HG02870 (cell line): Measurements from ENCODE around the gene SETD1B.

ENCODE experiments used
- ATAC-seq: cut with Tn5 transposase; IDR thresholded peaks from one replicate; pipeline ENCODE4 v1.9.1; 2021; ENCODE audit warnings: mild to moderate bottlenecking, moderate library complexity; ENCODE audit not compliant: unreplicated experiment

Gene SETD1B

GRCh38 chr12:121794534-121795033 lies 9.2 kb upstream of the SETD1B start:
- no peak for ATAC-seq

- ATAC-seq: no peak
Measured at GRCh38 chr12:121795034-121795968, 8.5 kb upstream of the SETD1B start.

- no peak for ATAC-seq
Measured at GRCh38 chr12:121796855-121797751, 6.7 kb upstream of the SETD1B start.

GRCh38 chr12:121797937-121798786 lies 5.6 kb upstream of the SETD1B start:
- no peak for ATAC-seq

GRCh38 chr12:121798787-121799155 lies 5.0 kb upstream of the SETD1B start:
- ATAC-seq: no peak

- ATAC-seq: no peak
Measured at GRCh38 chr12:121799156-121799841, 4.5 kb upstream of the SETD1B start.

GRCh38 chr12:121799842-121800693 lies 3.7 kb upstream of the SETD1B start:
- ATAC-seq: peak; percentile 27

- no peak for ATAC-seq
Measured at GRCh38 chr12:121800694-121801594, 2.9 kb upstream of the SETD1B start.

- no peak for ATAC-seq
Measured at GRCh38 chr12:121801595-121802484, 2.0 kb upstream of the SETD1B start.

- no peak for ATAC-seq
Measured at GRCh38 chr12:121802485-121802842, 1.3 kb upstream of the SETD1B start.

- ATAC-seq: peak; percentile 35
Measured at GRCh38 chr12:121802843-121803698, 738 bp upstream of the SETD1B start.

- no peak for ATAC-seq
Measured at GRCh38 chr12:121804417-121805111, 755 bp downstream of the SETD1B start.

GRCh38 chr12:121805171-121806008 lies 1.6 kb downstream of the SETD1B start:
- ATAC-seq: no peak

GRCh38 chr12:121806009-121806545 lies 2.3 kb downstream of the SETD1B start:
- ATAC-seq: no peak
